Measurements from ENCODE around the gene PHF10.
"Not testable (repeated sequence)": the region's sequence is repeated elsewhere in the genome, so short reads cannot be mapped to it uniquely, and the experiment has no call there.

PHF10 gene

DNA sequence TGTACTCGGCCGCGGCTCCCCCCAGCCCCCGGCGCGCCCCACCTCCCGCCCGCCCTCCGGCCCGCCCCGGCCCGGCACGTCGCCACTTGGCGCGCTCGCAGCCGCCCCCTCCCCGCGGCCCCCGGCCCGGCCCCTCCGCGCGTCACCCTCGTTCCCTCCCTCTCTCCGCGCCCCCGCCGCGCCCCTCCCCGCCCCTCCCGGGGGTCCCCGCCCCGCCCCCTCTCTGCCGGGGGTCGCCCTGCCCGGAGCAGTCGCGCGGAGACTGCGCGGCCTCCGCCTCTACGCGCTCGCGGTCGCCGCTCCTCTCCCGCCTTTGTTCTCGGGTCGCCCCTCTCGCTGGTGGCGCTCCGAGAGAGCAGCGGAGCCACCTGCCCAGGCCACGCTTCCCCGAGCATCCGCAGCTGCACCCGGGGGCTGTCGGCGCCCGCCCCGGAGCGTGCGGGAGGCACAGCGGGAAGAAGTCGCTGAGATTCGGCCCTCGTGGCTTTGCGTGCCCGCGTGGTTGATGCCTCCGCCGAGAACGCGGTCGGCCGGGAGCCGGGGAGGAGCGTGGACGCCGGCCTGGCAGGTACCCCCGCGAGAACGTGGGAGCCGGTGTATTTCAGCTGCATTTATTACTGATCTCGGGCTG lies at the start of gene PHF10:
TSS of gene PHF10 (minus strand) at position 7 of the 631 bp plus-strand sequence. CDS start 569 bp downstream, outside the sequence.
- DNase-seq = peak; percentile 90

- DNase-seq = no peak
Observed at GRCh38 chr6:169766921-169767736, 42.8 kb upstream of the PHF10 start.

DNA sequence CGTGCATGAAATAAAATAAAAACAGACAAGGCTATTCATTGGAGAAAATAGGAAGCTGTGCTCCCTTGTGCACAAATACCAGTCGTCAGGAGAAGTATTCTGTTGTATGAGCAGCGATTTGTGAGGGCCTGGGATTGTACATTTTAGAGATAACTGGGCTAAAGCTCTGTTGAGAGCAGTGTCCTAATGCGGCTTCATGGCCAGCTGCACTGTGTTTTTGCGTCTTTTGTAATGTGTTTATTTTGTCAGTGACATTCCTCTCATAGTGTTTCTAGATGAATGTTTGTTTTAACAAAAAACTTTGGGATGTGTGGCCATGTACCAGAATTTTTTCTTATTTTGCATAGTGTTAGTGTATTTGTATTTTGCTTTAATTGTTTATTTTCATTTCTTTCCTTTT lies 41.9 kb upstream of the PHF10 start:
- no peak for DNase-seq

DNA sequence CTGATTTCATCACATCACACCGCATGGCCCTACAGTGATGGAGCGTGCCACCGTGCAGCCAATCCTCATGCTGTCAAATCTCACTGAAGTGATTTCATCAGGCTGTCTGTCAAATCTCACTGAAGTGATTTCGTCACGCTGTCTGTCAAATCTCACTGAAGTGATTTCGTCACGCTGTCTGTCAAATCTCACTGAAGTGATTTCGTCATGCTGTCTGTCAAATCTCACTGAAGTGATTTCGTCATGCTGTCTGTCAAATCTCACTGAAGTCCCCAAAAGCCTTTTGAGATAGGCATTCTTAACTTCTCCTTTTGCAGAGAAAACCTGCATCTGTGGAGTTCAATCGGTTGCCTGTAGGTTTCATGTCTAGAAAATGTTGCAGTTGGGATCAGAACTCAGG lies 41.5 kb upstream of the PHF10 start:
- DNase-seq = not testable (repeated sequence)

GRCh38 chr6:169763881-169764280 lies 39.6 kb upstream of the PHF10 start:
- no peak for DNase-seq

DNA sequence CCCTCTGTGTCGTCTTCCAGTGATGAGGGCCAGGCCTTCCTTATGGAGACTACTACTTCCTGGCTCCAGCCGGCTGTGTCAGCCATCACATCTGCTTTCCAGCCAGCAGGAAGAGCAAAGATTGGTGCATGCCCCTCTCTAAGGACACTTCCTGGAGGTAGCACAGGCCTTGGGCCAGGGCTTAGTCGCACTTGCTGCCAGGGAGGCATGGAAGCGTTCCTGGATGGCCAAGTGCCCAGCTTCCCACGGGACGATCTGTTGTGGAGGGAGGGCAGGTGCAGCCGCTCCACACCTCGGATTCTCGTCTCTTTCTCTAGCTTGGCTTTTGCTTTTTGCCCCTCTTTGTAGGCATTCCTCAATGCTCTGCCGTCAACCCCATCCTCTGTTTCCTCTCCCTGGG lies 39.0 kb upstream of the PHF10 start:
- no peak for DNase-seq

- DNase-seq = no peak
Observed at GRCh38 chr6:169755162-169755561, 30.9 kb upstream of the PHF10 start.

- DNase-seq = no peak
Observed at GRCh38 chr6:169752074-169752623, 27.8 kb upstream of the PHF10 start.

- peak; percentile 95 for DNase-seq
Observed at GRCh38 chr6:169751242-169752073, 27.2 kb upstream of the PHF10 start, which contains the start of the genes DYNLT2 and ERMARD. TSS of gene DYNLT2 (minus strand) at chr6:169751572. CDS start at chr6:169751458, 114 bp downstream. TSS of gene ERMARD (plus strand) at chr6:169751622. CDS start at chr6:169751658, 36 bp downstream.

DNA sequence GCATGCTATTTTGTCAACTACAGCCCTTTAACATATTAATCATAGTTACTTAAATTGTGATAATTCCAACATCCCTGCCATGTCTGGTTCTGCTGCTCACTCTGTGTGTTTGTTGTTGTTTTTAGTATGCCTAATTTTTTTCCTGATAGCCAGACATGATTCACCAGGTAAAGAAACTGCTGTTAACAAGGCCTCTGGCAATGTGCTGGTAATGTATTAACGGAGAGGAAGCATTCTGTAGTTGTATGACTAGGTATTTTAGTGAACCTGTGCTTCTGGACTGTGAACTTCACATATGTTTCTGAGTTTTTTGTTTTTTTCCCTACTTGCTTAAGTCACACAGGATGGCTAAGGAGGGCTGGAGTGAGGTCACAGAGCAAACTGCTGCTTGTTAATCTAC lies 22.3 kb upstream of the PHF10 start:
- DNase-seq = no peak

DNA sequence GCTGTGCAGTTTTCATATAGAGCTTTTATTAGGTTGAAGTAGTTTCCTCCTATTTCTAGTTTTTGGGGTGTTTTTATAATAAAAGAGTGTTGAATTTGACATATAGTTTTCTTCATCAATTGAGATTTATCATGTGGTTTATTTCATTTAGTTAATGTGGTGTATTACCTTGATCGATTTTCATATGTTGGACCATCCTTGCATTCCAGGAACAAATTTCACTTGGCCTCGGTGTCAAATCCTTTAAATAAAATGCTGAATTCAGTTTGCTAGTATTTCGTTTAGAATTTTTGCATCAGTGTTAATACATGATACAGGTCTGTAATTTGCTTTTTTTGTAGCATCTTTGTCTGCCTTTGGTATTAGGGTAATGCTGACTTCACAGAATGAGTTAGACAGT lies 21.1 kb upstream of the PHF10 start:
- no peak for DNase-seq

DNA sequence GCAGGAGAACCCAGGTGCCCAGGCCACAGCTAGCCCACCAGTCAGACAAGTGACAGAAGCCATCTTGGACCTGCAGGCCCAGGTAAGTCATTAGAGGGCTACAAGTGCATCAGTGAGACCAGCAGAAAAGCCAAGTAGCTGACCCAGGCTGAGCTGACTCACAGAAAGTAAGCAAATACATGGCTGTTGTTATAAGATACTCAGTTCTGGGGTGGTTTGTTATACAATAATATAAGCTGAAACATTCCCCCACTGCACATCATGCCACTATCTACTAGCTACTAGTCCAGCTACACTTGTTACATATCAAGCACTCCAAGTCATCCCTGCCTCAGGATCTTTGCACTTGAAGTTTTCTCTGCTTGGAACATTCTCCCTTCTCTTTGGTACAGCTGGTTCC lies 17.0 kb upstream of the PHF10 start:
- no peak for DNase-seq

DNA sequence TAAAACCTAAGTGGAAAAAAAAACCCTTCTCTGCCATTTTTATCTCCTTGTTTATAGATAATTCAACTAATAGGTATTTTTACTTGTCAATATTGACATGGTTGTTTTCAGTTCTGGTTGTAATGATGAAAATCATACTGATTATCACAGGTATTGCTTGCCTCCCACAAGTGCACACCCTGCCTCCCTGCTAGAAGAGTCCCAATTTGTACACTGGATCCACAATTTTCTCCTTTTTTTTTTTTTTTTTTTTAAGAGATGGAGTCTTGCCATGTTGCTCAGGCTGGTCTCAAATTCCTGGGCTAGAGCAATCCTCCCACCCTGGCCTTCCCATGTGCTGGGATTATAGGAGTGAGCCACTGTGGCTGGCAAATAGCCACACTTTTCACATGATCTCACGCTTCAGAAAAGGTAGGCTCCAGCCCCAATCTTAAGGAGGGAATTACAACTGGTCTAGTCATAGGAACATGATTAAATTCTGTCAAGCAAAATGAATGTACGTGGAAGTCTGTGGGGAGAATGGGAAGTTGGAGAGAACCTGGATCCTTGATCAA lies 14.8 kb upstream of the PHF10 start:
- DNase-seq = no peak

GRCh38 chr6:169738204-169738975 lies 14.1 kb upstream of the PHF10 start:
- DNase-seq = no peak

DNA sequence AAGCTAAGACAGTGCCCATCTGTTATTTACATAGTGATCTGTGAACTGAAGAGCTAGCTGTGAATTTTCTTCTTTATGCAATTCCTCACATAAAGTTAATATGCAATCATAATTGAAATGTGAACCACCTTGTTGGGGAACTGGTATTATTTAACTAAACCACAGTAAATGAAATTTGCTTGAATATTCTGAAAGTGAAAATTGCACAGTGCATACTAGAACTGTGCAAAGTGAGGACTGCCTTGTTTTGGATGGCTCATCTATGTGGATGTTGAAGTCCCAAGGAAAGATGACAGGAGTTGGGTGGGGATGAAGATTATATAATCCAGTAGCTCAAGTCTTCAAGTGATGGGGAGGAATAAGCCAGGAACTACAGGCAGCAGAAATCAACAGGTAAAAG lies 5.7 kb upstream of the PHF10 start:
- no peak for DNase-seq

GRCh38 chr6:169726963-169727362 lies 2.7 kb upstream of the PHF10 start:
- no peak for DNase-seq

DNA sequence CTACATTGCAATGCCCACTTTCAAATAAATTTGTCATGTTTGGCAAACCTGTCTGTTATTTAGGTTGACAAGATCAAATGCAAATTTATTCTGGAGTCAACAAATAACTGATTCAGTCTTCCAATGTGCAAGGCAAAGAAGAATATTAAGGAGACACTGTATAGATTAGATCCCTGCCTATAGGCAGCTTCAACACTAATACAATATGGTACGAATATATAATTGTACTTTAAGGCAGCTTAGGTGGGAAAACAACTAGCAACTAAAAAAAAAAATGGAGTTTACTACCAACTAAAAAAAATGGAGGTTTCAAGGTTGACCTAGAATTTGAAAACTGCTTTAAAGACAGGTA lies 1.7 kb upstream of the PHF10 start:
- DNase-seq = no peak

DNA sequence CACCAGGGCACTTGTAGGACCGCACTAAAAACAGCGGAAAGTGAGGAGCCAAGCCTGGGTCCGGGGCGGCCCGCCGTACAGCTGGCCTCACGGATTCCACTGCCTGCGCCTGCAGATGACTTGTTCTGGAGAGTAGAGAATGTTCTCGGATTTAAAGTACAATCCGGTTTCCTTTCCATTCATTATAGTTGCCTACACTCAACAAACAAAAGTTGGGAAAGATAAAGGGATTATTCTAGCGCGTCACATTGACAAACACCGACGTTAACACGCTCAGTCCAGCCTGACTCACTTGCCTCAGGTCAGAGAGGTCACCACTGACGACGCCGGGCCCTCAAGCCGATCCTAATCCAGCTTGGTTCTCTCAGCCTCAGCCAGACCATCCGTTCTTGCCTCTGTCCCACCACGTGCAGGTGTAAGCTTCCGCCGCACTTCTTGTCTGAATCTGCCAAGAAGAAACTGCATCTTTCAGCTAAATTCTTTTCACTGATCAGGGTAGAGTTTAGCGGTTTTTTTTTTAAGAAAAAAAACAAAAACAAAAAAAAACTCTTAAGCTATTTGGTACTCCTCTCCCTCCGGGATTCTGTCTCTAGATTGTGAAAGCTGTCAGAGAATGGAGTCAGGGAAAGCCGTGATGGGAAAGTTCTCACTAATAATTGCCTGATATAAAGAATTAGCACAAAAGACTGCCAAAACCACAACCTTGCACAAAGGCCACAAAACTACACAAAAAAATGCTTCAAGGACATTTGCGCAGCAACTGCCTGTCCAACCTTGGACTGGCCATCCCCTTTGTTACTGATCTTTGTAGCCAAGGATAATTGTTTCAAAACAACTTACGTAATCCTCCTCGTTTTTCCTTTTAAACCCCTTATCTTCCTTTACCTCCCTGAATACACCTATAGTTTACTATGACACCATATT lies 1.1 kb upstream of the PHF10 start:
- peak; percentile 48 for DNase-seq

- DNase-seq = no peak
Observed at GRCh38 chr6:169723991-169724493, 258 bp downstream of the PHF10 start.

GRCh38 chr6:169723200-169723909 lies 945 bp downstream of the PHF10 start:
- peak; percentile 84 for DNase-seq

Measured in left hindlimb (tissue), 1 donor.